GM12872 (cell line): Measurements from ENCODE around the gene EGR1.

ENCODE experiments used
- TF ChIP-seq, protein P1 (sequence below): IDR thresholded peaks from 3 replicates; pipeline ENCODE4 v1.5.1; 2011; ENCODE audit warnings: low read depth, mild to moderate bottlenecking, low read length, moderate library complexity; ENCODE audit not compliant: insufficient read depth

EGR1 gene

DNA sequence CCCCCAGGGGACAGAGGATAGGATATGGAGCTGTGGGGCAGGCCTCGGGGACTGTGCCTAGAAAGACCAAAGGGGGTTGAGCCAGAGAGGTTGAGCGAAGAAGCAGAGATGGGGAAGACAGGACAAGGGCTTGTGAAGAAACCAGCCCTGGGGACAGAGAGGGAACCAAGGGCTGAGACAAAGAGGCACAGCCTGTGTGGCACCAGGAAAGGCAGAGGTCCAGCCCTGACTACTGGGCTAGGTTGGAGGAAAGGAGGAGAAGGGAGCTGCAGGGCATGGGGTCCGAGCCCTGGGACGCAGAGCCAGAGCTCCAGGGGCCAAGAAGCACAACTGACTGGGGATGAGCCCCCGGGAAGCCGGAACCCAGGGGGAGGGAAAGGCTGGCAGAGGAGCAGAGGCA lies 17.2 kb upstream of the EGR1 start:
- TF ChIP-seq, protein P1, sequence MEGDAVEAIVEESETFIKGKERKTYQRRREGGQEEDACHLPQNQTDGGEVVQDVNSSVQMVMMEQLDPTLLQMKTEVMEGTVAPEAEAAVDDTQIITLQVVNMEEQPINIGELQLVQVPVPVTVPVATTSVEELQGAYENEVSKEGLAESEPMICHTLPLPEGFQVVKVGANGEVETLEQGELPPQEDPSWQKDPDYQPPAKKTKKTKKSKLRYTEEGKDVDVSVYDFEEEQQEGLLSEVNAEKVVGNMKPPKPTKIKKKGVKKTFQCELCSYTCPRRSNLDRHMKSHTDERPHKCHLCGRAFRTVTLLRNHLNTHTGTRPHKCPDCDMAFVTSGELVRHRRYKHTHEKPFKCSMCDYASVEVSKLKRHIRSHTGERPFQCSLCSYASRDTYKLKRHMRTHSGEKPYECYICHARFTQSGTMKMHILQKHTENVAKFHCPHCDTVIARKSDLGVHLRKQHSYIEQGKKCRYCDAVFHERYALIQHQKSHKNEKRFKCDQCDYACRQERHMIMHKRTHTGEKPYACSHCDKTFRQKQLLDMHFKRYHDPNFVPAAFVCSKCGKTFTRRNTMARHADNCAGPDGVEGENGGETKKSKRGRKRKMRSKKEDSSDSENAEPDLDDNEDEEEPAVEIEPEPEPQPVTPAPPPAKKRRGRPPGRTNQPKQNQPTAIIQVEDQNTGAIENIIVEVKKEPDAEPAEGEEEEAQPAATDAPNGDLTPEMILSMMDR = no peak

DNA sequence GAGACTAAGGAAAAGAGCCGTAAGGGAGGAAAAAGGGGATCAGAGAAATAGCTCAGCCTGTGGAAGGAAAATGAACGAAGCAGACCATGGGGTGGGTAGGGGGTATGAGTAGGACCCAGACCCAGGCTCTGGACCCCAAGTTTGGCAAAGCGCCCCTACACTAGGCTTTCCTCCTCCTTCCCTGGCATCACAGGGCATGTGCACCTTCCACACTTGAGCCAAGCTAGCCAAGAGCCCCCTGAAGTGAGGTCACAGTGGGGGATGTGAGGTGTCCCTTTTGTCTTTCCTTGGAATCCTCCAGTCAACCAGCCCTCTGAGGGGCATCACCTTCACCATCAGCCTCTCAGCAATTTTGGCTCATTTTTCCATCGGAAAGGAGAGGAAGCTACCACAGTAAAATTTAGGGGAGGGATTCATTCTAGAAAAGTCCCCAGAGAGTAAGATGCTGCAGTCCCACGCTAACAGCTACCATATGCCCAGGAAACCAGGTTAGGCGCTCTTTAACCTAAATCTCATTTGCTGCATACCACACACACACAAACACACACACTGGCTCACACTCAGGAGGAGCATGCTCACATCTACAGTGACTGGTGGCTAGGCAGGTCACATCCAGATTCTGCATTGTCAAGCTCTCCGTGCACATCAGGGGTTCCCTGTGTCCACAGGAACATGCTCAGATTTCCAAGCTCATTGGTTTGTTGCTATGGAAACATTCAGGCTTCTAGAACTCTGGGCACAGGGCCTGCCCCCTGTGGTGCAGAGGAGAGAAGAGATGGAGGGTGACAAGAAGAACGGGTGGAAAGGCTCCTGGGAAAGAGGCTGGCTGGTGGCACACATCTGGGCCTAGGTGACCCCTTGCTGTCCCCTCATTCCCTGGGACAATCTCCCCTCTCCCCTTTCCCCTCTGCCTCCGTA lies 16.5 kb upstream of the EGR1 start:
- TF ChIP-seq, protein P1 = no peak

DNA sequence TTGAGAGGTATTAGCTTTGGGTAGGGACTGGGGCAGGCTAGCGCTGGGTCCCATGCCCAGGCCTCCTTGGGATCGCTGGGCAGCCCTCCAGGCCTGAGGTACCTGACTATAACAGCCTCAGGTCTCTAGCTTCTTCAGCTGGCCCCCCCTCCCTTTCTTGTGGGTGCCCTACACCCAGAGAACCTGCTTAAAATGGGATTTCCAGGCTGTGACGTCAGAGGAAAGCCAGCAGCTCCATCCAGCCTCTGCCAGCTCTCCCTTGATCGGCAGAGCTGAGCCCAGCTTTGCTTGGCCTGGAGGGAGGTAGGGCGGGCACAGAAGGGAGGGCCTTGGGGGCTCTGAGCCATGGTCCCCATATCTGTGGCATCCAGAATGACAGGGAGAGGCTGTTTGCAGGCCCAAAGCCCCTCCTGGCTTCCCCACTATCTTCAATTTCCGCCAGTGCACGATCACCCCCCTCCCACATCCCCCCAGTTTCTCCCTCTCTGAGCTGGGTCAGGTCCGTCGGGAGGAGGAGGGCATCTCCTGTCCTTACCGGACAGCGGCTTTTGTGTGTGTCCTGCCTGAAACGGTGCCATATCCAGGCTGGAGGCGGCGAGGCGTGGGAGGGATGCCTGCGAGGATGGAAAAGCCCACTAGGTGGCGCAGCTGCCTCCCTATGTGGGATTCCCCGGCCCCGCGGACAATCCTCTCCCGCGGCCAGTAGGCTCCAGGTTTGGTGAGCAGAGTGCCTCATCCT lies 15.6 kb upstream of the EGR1 start:
- TF ChIP-seq, protein P1 = peak; percentile 94

DNA sequence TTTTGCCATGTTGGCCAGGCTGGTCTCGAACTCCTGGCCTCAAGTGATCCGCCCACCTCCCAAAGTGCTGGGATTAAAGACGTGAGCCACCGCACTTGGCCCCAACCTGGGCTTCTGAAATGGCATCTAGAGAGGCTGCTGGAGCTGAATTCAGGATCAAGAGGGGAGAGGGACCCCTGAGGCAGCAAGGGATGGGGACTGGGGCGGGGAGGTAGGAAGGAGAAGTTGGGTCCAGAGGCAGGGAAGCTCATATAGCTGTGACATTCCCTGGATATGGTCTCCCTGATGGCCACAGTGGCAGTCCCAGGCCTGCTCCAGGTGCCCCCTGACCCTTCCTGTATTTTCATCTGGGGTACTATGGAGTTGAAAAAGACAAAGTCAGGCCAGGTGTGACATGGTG lies 14.3 kb upstream of the EGR1 start:
- TF ChIP-seq, protein P1 = no peak

DNA sequence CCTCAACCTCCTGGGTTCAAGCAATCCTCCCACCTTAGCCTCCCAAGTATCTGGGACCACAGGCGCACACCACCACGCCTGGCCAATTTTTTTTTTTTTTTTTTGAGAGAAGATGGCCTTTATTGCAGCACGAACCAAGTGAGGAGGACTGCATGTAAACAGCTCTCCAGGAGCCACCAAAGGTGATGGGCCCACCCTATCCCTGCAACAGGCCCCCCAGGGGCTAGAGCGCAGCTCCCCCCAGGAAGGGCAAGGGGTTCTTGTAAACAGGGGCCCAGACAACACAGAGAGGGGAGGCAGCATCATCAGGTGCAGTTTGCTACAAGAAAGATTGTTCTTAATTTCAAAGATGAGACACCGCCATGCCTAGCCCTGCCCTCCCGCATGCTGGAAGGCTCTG lies 12.6 kb upstream of the EGR1 start:
- TF ChIP-seq, protein P1 = no peak

DNA sequence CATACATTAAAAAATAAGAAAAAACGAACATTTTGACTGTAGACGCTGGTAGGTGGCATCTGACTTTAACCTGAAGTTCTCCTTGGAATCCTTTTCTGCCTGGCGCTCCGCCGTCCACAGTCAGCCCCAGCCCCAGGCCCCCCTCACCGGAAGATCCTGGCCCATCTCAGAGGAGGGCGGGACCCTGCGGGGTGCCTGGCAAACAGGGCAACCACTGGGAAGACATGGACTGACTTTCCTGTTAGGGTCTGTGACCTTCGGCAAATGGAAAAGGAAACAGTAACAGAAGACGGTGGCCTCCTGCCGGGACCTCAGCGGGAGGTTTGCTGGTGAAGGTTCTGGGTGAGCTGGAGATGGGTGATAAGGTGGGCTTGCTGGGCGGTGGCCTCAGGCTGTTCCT lies 11.7 kb upstream of the EGR1 start:
- TF ChIP-seq, protein P1 = no peak

DNA sequence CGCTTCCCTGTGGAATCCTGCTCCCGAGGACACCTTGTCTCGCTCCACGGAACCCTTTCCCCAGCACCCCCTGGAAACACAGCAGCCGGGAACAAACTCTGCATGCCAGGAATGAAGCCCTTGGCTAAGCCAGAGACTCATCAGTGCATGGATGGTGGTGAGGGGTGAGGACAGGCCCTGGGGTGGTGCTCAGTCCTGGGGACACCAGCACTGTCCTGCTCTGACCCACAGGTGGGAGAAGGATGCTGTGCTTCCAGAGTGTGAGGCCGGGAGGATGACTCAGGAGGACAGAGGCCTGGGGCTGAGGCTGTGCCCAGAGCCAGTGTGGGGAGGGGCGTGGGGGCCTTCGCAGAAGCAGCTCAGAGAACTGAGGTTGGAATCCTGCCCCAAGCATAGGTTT lies 11.2 kb upstream of the EGR1 start:
- TF ChIP-seq, protein P1 = no peak
